Measurements from ENCODE around the gene PLCH1.

The PLCH1 gene

DNA sequence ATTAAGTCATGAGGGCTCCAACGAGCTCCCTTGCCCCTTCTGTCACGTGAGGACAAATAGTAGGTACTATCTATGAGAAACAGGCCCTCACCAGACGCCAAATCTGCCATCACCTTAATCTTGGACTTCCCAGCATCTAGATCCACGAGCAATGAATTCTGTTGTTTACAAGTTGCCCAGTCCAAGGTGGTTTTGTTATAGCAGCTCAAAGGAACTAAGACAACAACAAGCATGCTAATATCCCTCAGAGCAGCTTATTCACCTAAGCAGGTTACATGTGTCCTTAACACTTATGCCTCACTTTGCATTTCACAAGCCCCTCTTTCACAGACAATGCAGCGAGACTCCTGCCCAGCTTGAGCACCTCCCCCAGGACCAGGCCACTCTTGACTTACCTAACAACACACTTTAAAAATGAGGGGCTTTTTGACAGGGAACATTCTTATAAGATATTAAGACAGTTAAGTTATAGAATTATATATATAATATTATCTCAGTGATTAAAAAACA lies 219.5 kb downstream of the PLCH1 start:
- no peak for DNase-seq

DNA sequence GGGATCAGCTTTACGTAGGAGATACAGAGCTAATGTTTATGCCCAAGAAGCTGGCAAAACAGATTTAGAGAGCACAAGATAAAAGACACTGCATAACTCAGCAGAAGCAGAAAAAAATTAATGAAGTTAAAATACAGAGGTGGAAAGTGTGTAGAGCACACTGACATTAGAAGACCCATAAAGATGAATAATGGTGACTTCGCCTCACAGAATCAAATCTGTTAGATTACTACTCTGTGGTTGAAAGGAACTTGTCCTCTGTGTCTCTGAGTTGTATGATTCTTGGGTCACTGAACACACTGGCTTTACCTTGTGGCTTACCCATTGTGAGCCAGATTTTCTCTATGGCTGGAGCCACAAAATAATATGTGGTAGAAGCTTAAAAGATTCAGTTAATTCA lies 224.4 kb downstream of the PLCH1 start:
- no peak for DNase-seq

DNA sequence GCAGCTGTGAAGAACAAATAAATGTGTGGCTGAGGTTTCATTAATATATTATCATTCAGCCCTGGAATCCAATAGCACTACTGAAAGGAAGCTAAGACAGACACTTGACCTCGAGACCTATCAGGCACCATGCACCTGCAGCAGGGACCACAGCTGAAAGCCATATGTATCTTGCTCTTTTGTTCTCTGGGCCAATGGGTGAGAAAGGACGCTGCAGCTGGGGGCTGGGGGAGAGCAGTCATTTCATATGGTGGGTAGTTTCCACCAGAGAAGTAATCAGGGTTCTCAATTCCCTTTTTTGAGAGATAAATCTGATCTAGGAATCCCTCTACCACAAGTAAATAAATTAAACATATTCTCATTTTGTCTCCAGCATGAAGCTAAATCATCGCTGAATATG lies 225.8 kb downstream of the PLCH1 start:
- no peak for DNase-seq

DNA sequence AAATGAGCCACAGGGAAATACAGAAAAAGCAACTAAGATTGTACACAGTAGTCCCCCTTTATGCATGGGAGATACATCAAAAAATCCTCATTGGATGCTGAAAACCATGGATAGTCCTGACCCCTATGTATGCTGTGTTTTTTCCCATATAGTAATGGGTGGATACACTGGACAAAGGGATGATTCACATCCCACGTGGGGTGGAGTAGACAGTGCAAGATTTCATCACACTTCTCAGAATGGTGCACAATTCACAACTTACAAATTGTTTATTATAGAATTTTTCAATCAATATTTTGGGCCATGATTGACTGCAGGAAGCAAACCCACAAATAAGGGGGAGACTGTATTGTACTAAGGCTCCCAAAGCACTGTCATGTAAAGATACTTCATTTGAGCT lies 227.0 kb downstream of the PLCH1 start:
- no peak for DNase-seq

DNA sequence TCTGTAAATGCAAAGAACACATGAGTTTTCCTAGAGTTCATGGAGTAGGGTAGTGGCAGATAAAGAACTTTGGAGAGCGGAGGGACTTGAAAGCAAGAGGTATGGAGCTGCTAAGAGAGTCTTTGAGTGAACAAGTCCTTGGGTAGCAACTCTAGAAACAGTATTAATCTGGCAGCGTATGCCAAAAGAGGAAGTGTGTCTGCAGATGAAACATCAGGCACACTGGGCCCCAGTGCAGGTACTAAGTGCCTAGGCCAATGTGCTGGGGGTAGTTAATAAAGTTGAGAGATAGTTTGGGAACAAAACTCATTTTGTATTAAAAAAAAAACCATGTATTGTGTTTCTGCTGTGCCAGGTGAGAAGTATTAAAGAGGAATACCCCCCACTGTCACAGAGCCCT lies 228.4 kb downstream of the PLCH1 start:
- DNase-seq: no peak

DNA sequence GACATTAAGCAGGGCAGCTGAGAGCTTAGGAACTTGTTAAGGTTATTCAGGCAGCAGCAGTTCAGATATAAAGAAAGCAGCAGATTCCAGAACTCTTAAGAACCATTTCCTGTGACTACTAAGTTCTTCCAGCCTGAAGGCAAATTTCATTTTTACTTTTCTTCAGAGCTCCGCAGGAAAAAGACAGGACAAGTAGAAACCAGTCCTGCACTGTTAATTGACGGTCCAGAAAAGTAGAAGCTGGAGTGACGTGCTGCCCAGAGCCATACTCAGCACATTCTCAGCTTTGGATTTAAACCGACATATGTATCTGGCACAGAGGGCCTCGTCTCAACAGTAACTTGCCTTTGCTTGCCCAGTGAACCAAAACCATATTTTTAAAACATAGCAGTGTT lies 232.0 kb downstream of the PLCH1 start:
- no peak for DNase-seq

DNA sequence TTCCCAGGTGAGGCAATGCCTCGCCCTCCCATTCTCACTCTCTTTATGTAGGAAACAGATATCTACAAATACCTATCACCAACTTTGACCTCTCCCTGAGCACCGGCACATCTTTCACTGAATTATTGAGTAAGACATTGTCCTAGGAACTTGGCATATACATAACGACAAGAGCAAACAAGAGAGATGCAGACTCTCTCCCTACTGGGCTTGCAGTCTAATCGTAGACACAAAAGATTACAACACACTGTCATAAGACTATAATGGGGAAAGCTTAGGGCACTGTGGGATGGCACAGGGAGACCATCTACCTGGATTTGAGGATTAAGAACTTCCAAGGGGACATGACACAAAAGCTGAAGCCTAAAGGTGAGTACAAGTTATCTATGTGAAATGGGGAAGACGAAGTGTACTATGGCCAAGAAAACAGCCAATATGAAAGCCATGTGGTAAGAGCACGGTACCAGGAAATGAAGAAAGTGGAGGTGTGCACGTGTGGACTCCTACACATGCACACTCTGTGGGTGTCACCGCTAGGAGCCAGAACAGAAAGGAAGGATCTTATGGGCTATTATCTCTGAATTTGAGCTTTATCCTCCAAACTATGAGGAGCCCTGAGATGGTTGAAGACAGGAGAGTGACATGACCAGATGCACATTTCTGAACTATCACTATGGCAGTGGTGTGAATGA lies 232.6 kb downstream of the PLCH1 start:
- DNase-seq: no peak

DNA sequence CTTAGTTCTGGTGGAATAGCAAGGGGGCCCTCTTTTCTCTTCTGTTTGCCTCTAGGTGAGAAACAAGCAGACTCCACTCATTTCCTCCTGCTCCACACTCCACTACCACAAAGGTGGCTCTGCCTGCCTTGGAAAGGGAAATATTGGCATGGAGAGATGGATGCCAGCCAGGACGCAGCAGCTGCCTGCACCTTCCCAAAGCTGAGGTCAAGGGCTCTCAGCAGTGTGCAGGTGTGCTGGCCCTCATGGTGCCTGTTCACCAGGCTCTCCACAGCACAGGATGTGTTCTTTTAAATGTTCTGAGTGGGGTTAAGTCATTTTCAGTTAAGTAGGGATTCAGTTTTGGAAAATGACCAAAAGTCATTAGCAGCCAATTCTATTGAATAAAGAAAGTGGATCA lies 240.2 kb downstream of the PLCH1 start:
- no peak for DNase-seq

DNA sequence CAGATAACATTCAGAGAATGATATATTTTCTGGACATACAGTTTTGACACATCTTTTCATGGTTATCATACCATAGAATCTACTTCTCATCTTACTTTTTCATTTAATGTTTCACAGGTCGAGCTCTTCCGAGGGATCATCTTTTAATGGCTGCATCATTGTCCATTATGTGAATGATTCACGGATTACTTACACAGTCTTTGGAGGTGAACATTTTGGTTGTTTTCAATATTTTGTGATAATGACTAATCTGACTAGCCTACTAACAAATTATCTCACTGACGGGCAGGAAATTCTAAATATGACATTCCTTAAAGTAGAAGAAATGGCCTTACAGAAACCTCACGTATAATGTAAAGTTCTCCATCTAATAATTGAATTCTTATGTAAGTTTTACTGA lies 242.2 kb downstream of the PLCH1 start:
- no peak for DNase-seq

DNA sequence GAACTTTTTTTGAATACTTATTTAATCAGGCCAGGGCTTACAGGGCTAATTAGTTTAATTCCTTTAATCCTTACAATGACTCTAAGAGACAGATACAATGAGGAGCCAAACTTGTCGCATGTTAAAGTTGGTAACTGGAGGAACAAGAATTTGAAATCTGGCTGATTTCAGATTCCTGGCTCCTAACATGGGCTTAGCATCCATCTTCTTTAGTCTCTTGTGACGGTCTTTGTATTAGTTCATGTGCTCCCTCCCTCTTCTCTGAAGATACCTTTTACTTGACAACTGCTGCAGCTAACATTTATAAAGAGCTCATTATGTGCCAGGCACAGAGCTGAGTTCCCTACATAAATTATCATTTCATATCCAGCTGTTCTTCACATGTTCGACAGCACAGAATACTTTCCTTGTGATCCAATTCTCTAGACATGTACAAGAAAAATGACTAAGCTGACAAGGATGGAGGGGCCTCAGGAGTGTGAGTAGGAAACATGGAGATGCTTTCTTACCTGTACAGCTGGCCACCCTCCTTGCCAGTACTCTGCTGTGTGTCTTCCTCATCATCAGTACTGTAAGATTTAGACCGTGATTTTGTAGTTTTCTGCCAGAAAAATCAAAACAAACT lies 244.6 kb downstream of the PLCH1 start:
- no peak for DNase-seq

DNA sequence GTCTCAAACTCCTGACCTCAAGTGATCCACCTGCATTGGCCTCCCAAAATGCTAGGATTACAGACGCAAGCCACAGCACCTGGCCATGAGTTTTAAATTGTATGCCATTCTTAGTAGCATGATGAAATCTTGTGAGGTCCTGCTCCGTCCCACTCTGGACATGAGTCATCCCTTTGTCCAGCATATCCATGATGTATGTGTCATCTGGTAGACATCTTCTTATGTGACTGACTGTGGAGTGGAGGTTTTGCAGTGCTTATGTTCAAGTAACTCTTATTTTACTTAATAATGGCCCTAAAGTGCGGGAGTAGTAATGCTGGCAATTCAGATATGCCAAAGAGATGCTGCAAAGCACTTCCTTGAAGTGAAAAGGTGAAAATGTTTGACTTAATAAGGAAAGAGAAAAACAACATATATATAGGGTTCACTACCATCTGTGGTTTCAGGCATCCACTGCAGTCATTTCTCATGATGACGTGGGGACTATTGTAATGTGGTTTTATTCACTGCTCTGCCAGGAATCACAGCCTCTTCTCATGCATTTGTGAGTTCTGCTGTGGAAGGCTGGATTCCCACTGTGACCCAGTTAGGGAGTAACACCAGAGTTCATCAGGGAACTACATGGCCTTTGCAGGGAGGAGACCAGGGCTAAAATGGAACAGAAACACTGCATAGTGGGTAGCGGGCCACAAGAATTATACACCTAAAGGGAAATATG lies 246.8 kb downstream of the PLCH1 start:
- no peak for DNase-seq

DNA sequence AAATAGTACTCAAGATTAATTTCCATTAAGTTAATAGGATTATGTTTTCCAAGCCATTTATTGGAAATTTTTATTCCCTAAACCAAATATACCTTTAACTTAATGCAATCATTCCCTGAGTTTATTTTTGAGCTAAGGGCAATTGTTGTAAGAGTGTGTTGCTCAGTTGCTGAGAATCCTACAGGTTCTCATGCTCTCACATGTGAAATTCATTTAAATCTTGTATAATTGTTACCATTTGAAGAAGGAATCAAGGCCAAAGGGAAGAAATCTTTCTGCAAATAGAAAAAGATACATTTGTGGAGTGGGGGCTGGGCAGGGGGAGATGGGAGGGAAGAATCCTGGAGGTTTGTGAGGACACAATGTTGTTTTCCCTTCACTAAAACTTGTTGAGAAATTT lies 248.7 kb downstream of the PLCH1 start:
- DNase-seq: no peak

DNA sequence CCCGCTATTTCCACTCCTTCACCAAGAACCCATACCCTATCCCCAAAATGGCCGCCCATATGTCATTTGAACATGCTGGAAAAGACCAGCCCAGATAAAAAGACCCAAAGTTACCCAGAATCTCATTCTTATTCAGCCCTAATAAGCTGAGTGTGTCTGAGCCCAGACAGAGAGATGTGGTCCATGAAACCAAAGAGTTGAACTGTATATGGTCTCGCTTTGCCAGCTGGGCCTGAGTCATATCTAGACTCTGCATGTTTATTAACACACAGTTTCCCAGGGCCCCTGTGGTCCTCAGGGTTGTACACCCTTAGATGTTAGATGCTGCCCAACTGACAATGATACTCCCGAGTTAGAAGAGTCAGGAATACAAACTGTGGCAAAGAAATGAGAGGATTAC lies 249.5 kb downstream of the PLCH1 start:
- DNase-seq: no peak

DNA sequence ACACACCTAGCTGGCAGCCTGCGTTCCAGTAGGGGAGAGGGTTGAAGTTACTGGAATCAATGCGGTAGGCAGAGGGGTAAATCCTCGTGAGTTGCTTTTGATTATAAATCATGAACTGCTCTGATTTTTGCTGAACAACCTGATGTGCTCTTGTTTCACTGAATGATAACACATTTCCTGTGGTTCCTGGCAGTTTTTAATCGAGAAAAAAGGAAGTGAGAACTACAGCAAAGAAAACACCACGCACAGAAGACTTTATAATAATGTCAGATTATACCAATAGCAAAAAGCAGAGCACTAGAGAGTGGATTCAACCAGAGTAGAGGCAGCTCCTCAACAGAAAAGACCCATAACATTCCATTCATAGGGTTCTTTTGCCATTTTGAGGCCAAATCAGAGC lies 250.5 kb downstream of the PLCH1 start:
- no peak for DNase-seq

DNA sequence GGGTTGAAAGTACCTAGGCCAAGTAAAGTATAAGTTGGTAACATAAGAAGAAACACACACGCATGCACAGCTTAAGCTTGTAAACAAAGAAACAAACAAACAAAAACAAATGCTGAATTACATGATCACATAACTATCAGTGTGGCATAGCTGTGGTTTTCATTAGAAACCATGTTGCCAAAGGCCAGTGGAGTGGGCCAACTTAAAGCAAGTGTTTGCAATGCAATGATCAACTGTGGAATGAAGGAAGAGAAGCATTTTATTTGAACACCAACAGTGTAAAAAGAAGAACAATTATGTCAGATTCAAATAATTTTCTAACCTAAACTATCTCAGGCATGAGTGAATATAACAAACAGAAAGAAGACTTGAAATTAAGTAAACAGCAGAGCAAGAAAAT lies 252.0 kb downstream of the PLCH1 start:
- no peak for DNase-seq

DNA sequence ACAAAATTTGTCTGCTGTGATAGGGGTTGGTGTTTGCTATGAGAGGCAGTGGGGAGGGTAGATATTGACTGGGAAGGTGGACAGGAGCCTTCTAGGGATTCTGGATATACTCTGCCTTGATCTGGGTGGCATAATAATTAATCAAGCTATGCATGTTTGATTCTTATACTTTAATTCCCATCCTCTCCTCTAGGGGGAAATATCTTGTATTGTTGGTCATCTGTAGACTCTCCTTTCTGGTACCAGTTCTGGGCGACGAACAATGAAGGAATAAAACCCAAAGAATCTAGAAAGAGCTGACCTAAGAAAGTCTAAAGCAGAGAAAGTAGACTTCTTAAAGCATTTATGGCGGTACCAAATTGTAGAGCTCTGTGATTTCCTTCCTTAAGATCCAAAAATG lies 253.2 kb downstream of the PLCH1 start:
- no peak for DNase-seq

DNA sequence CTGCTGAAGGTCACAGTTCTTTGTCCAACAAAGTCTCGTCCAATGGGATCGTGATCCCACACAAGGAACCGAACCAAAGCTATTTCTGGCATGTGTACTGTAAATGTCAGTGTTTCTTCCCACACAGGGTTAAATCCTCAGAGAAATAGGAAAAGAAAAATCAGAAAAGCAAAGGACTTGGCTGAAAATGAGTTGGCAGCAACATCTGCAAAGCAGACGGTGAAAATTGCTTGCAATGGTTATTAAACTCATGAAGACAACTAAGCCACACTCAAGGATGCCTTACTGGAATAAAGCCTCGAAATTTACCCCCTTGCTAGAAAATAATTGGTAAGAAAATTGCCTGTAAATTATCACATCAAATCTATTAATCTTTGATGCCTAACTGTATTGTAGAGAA lies 256.2 kb downstream of the PLCH1 start:
- no peak for DNase-seq

DNA sequence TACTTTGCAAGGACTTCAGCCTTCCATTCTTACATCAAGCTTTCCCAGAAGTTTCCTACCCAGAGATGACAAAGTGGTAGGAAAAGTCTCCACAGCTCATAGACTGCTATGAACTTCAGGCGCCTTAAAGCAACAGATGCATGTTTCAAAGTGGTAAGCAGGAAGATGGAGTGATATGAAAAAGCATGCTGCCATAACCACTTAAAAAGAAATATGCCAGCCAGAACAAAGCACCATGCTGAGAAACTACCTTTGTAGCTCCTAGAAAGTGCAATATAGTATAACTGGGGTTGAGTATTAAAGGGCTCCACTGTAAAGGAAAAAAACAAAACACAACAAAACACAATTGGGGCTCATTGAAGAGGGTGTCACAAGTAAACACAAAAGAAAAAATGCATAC lies 259.0 kb downstream of the PLCH1 start:
- DNase-seq: no peak

DNA sequence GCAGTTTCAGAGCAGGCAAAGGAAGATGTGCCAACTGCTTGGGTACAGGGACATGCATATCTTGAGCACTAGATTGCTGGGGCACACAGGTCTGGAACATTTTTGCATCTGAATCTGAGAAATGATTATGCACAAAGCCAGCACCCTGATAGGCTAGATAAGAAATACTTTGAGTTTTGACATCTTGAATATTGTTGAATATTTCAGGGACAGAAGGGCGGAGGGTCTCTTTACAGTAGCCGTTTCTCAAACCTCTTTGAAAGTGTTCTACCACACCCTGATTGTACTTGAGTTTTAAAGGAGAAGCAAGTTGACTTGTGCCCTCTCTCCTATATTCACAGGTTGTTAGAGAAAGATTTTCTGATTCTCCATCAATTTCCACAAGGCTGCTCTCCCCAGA lies 263.3 kb downstream of the PLCH1 start:
- DNase-seq: no peak

DNA sequence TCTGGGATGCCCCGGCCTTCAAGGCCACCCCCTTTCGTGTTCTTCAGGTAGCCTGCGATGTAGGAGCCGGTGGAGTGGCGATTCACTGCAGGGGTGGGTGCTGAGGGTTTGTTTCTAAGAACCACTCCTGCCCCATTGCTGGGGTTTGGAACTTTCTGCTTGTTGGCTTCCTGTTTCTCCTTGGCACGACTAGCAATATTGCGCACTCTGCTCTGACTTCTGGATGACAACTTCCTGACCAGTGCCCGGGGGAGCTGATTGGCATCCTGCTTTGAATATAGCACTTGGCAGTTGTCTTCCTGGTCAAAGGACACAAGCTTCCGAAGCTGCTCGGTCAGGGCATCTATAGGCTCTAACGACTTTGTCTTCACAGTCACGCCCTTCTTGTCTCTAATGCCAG lies 263.8 kb downstream of the PLCH1 start:
- no peak for DNase-seq

DNA sequence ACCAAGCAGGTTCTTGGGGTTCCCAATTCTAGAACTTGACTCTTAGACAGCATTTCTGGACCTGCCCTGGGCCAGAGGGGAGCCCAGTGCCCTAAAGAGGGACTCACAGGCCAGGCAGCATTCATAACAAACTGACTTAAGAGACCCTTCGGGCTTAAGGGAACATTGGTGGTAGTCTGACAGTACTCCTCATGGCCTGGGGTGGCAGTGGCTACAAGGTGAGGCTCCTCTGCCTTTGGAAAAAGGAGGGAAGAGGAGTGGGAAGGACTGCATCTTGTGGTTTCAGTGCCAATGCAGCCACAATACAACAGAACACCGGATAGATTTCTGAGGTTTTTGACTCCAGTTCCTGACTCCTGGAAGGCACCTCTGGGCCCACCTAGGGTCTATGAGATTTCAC lies 279.2 kb downstream of the PLCH1 start:
- no peak for DNase-seq

DNA sequence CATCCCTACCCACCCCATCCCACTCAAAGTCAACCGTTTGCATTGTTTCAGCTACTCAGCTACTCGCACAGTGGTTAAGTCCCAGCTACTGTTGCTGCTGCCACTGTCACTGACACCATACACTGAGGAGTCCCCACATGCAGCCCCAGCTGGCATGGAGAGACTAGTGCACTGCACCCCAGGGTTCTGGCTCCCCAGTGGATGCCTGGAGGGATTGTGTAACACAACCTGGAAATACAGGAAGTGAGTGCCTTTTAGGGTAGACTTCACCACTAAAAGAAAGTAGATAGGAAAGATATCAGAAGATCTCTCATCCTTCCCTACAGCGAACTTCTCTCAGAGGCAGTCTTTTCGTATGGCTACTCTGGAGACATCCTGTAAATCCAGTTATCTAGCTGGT lies 282.2 kb downstream of the PLCH1 start:
- DNase-seq: no peak

DNA sequence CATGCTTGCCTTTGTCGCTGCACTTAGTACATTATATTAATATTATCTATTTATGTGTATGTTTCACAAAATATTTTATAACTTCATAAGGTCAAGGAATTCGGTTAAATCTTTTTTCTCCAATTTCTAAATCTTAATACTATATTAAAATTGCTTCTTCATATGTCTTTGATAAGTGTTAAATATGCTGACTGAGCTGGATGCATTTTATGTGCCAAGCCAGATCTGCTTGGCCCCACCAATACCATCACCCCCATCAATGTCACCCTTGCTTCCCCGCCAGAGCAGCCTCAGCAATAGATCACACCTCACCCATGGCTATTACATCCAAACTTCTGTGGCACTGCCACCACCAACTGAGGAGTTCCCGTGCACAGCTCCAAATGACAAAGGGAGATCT lies 287.3 kb downstream of the PLCH1 start:
- no peak for DNase-seq

DNA sequence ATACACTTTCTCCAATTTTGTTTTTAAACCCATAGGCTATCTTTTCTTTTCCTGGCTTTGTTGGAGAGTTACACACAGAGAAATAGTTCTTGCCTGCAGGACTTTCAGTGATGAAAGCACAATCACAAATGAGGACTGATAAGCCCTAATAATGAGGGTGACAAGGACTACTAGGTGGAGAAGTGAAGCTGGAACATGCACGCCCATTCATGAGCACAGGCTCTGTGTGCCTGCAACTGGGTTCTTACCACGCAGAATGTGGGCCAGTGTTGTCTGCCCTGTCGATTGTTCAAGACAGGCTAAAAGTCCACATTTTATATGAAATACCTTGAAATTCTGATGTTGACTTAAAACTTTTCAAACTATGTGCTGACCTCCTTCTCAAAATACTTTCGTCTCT lies 289.1 kb downstream of the PLCH1 start:
- no peak for DNase-seq
